Upper lobe of left lung (tissue), 6 donors: ENCODE measurements around the gene SIRPA. TPM values are rescaled to one million over a fixed set of nuclear protein-coding genes. Genes with fewer than 3 reads are reported as not detected.

Source experiments
- ATAC-seq, 2 donors: fragments of 200-7000 bp; cut with Tn5 transposase; one replicate each; pipeline ENCODE4 v1.9.1; 2022; ENCODE audit warnings: mild to moderate bottlenecking in 2 of 2, moderate library complexity in 2 of 2; ENCODE audit not compliant: low FRiP score in 2 of 2
- DNase-seq, 2 donors: peaks; one replicate each; pipeline ENCODE4 v3.0.0-alpha.2; 2019 to 2020
- H3K27ac ChIP-seq, 4 donors: fragments of 200-600 bp; sonication (generic); one replicate each; pipeline ENCODE4 v1.5.1; 2016 to 2019
- H3K27me3 ChIP-seq, 4 donors: fragments of 200-600 bp; sonication (generic); one replicate each; pipeline ENCODE4 v1.5.1; 2017 to 2019
- H3K36me3 ChIP-seq, 4 donors: fragments of 200-600 bp; sonication (generic); one replicate each; pipeline ENCODE4 v1.5.1; 2016 to 2019
- H3K4me1 ChIP-seq, 4 donors: fragments of 200-600 bp; sonication (generic); one replicate each; pipeline ENCODE4 v1.5.1; 2018 to 2019
- H3K4me3 ChIP-seq, 4 donors: fragments of 200-600 bp; sonication (generic); one replicate each; pipeline ENCODE4 v1.5.1; 2017 to 2019; ENCODE audit warnings: mild to moderate bottlenecking in 2 of 4, moderate library complexity in 1 of 4
- H3K9me3 ChIP-seq, 4 donors: fragments of 200-600 bp; sonication (generic); one replicate each; pipeline ENCODE4 v1.5.1; 2018 to 2019
- CTCF ChIP-seq, 6 experiments: fragments of 450-650 bp in 4 of 6; fragments of 200-600 bp in 2 of 6; sonication (generic) in 2 of 6; IDR thresholded peaks; one replicate each; pipeline ENCODE4 v1.5.1; 2016 to 2019; ENCODE audit warnings: antibody characterized with exemption in 6 of 6
- EP300 ChIP-seq, 4 donors: sonication (generic); formaldehyde crosslinking; IDR thresholded peaks; one replicate each; pipeline ENCODE4 v1.5.1; 2017; ENCODE audit warnings: antibody characterized with exemption in 4 of 4, control low read depth in 2 of 4
- POLR2A ChIP-seq, 4 donors: fragments of 450-650 bp; IDR thresholded peaks; one replicate each; pipeline ENCODE4 v1.5.1; 2016 to 2017; ENCODE audit warnings: antibody characterized with exemption in 4 of 4, mild to moderate bottlenecking in 2 of 4
- POLR2AphosphoS5 ChIP-seq, 2 donors: sonication (generic); formaldehyde crosslinking; IDR thresholded peaks; one replicate each; pipeline ENCODE4 v1.5.1; 2017; ENCODE audit warnings: antibody characterized with exemption in 2 of 2
- WGBS, 2 donors: methylation state at CpG; one replicate each; pipeline ENCODE4 v1.1.5; 2017 to 2018; 5-methylcytosine and 5-hydroxymethylcytosine counted together
- total RNA-seq, 6 donors: library from RNA; depleted of rRNA in 4 of 6; stranded (reverse); fragments of >200 nt in 4 of 6; gene quantifications; one replicate each; pipeline versions ENCODE4 v1.1.0 to v1.2.1, GENCODE V29; 2016 to 2021
- donor health status: DM: no; HTN: no; CAD: no; lungs with moderate emphysema.
- donor health status: DM: no; HTN: yes; CAD: no; lungs with severe emphysema.

Gene SIRPA
- 100 to 1,000 TPM in 1 of 6 donors, 10 to 100 TPM in 5; 36.3 to 119 (median 60.4) TPM for total RNA-seq

- DNase-seq (peak; percentile 49 to 89), ATAC-seq (peak in 1 of 2 donors; percentile 79)
- 1% methylated on average over 27 to 69 of the region's 74 CpGs for WGBS, 2 donors
- peak within 1 kb of the TSS; percentile 88 to 97 (median 91) for H3K27ac ChIP-seq
- peaks cover 0 to 5% (median 0%) of the 10 kb centered on the region in 4 donors for H3K27me3 ChIP-seq
- H3K4me1 ChIP-seq = peaks cover 35 to 67% (median 39%) of the 10 kb centered on the region in 4 donors
- peak within 1 kb of the TSS; percentile 51 to 64 (median 58) for H3K4me3 ChIP-seq
- TF ChIP-seq CTCF (IDR thresholded peaks at IDR 0.05) (no peak), POLR2A (IDR thresholded peaks at IDR 0.05) (no peak), POLR2AphosphoS5 (IDR thresholded peaks at IDR 0.05) (no peak), EP300 (IDR thresholded peaks at IDR 0.05) (no peak)
- no peaks in the 10 kb centered on the region for H3K9me3 ChIP-seq
- H3K36me3 ChIP-seq = no peaks in the 10 kb centered on the region
These were observed at the start of gene SIRPA for GRCh38 chr20:1894951-1895673. Gene SIRPA, plus strand, starts transcription at chr20:1895407. Its CDS starts 41 bp downstream, at chr20:1895448.

- no peaks in the 10 kb centered on the region for H3K27me3 ChIP-seq
- no peaks in the 10 kb centered on the region for H3K36me3 ChIP-seq
- H3K27ac ChIP-seq = no peak overlapping the region
- no peak for TF ChIP-seq POLR2A (IDR thresholded peaks at IDR 0.05)
- TF ChIP-seq CTCF (IDR thresholded peaks at IDR 0.05) = no peak
- no peak for TF ChIP-seq EP300 (IDR thresholded peaks at IDR 0.05)
- TF ChIP-seq POLR2AphosphoS5 (IDR thresholded peaks at IDR 0.05) = no peak
- DNase-seq (no peak), ATAC-seq (no peak)
- no peaks in the 10 kb centered on the region for H3K9me3 ChIP-seq
- WGBS, 2 donors = 79 to 92% methylated on average over 3 to 7 of the region's 7 CpGs
- H3K4me3 ChIP-seq = no peak overlapping the region
- H3K4me1 ChIP-seq = peaks cover 5 to 9% (median 7%) of the 10 kb centered on the region in 4 donors
These were observed 49.5 kb upstream of the SIRPA start for GRCh38 chr20:1845701-1846100.

- TF ChIP-seq POLR2A (IDR thresholded peaks at IDR 0.05) = no peak
- no peak for TF ChIP-seq EP300 (IDR thresholded peaks at IDR 0.05)
- TF ChIP-seq POLR2AphosphoS5 (IDR thresholded peaks at IDR 0.05) = no peak
- TF ChIP-seq CTCF (IDR thresholded peaks at IDR 0.05) = no peak
- H3K27ac ChIP-seq = no peak overlapping the region
- ATAC-seq = no peak
- no peaks in the 10 kb centered on the region for H3K27me3 ChIP-seq
- no peak for DNase-seq
- H3K4me3 ChIP-seq = no peak overlapping the region
- no peaks in the 10 kb centered on the region for H3K9me3 ChIP-seq
- no peaks in the 10 kb centered on the region for H3K36me3 ChIP-seq
- H3K4me1 ChIP-seq = peaks cover 3 to 9% (median 4%) of the 10 kb centered on the region in 4 donors
- 92 to 100% methylated on average over 1 of the region's 1 CpG for WGBS, 2 donors
These were observed 48.9 kb upstream of the SIRPA start for GRCh38 chr20:1846341-1846740.

- Histone ChIP-seq H3K4me3 (no peak overlapping the region), H3K9me3 (no peaks in the 10 kb centered on the region), H3K27ac (no peak overlapping the region), H3K4me1 (peaks cover 0 to 9% (median under 1%) of the 10 kb centered on the region in 4 donors), H3K27me3 (no peaks in the 10 kb centered on the region), H3K36me3 (no peaks in the 10 kb centered on the region)
- DNase-seq (no peak), ATAC-seq (no peak)
- TF ChIP-seq EP300 (IDR thresholded peaks at IDR 0.05) (no peak), POLR2AphosphoS5 (IDR thresholded peaks at IDR 0.05) (no peak), POLR2A (IDR thresholded peaks at IDR 0.05) (no peak), CTCF (IDR thresholded peaks at IDR 0.05) (no peak)
- WGBS, 2 donors = 36 to 48% methylated on average over 1 of the region's 1 CpG
These were observed 48.3 kb upstream of the SIRPA start for GRCh38 chr20:1846876-1847275.
